ENCODE data around the gene PPP1R7. TPM values are rescaled to one million over a fixed set of nuclear protein-coding genes. Genes with fewer than 3 reads are reported as not detected.
A peak's percentile ranks its signal among the peaks of the same experiment; 100 is the strongest.

The PPP1R7 gene
- total RNA-seq, 2 donors from 2014 or later = 57.5 to 61.4 TPM

- no peak for DNase-seq (ENCODE audit: low spot score)
- peaks cover 0 to 22% of the 10 kb centered on the region in 2 donors for H3K4me1 ChIP-seq
- H3K4me3 ChIP-seq = no peak overlapping the region
- no peak for TF ChIP-seq CTCF (IDR thresholded peaks at IDR 0.05)
- H3K36me3 ChIP-seq = no peaks in the 10 kb centered on the region
- H3K27ac ChIP-seq = no peak overlapping the region
- no peaks in the 10 kb centered on the region for H3K27me3 ChIP-seq
- H3K9me3 ChIP-seq = no peaks in the 10 kb centered on the region
These were observed 2.0 kb upstream of the PPP1R7 start for GRCh38 chr2:241148239-241148638.

GRCh38 chr2:241148891-241149674 lies 1.2 kb upstream of the PPP1R7 start, which contains the start of gene PASK:
TSS of gene PASK (minus strand) at chr2:241149472. CDS start at chr2:241143032, 6,440 bp downstream.
- H3K9me3 ChIP-seq = no peaks in the 10 kb centered on the region
- peaks cover 0 to 22% of the 10 kb centered on the region in 2 donors for H3K4me1 ChIP-seq
- no peak for TF ChIP-seq CTCF (IDR thresholded peaks at IDR 0.05)
- peak within 1 kb of the TSS; percentile 82 to 84 for H3K27ac ChIP-seq
- H3K4me3 ChIP-seq = peak within 1 kb of the TSS; percentile 100
- no peaks in the 10 kb centered on the region for H3K27me3 ChIP-seq
- peak; percentile 95 for DNase-seq (ENCODE audit: low spot score)
- no peaks in the 10 kb centered on the region for H3K36me3 ChIP-seq

- no peak for TF ChIP-seq CTCF (IDR thresholded peaks at IDR 0.05)
- Histone ChIP-seq H3K4me1 (peaks cover 0 to 22% of the 10 kb centered on the region in 2 donors), H3K4me3 (peak overlapping the region; percentile 100), H3K36me3 (no peaks in the 10 kb centered on the region), H3K9me3 (no peaks in the 10 kb centered on the region), H3K27ac (no peak overlapping the region), H3K27me3 (no peaks in the 10 kb centered on the region)
- no peak for DNase-seq (ENCODE audit: low spot score)
These were observed 667 bp upstream of the PPP1R7 start for GRCh38 chr2:241149675-241149924.

GRCh38 chr2:241150660-241151530 lies 628 bp downstream of the PPP1R7 start:
- peaks cover 0 to 22% of the 10 kb centered on the region in 2 donors for H3K4me1 ChIP-seq
- DNase-seq (ENCODE audit: low spot score) = no peak
- no peaks in the 10 kb centered on the region for H3K27me3 ChIP-seq
- no peaks in the 10 kb centered on the region for H3K36me3 ChIP-seq
- peak overlapping the region; percentile 100 for H3K4me3 ChIP-seq
- TF ChIP-seq CTCF (IDR thresholded peaks at IDR 0.05) = no peak
- H3K9me3 ChIP-seq = no peaks in the 10 kb centered on the region
- H3K27ac ChIP-seq = peak overlapping the region; percentile 82 to 84

- no peaks in the 10 kb centered on the region for H3K9me3 ChIP-seq
- TF ChIP-seq CTCF (IDR thresholded peaks at IDR 0.05) = no peak
- no peak for DNase-seq (ENCODE audit: low spot score)
- H3K36me3 ChIP-seq = no peaks in the 10 kb centered on the region
- H3K27me3 ChIP-seq = no peaks in the 10 kb centered on the region
- no peak overlapping the region for H3K27ac ChIP-seq
- peaks cover 0 to 22% of the 10 kb centered on the region in 2 donors for H3K4me1 ChIP-seq
- no peak overlapping the region for H3K4me3 ChIP-seq
These were observed 1.8 kb downstream of the PPP1R7 start for GRCh38 chr2:241151934-241152660.

Measured in right atrium auricular region (tissue), 2 donors.